ENCODE results near the gene S100A9. TPM values are rescaled to one million over a fixed set of nuclear protein-coding genes. Genes with fewer than 3 reads are reported as not detected.

Gene S100A9
- total and polyA plus RNA-seq, 2 experiments from 2014 or later = 3.2 to 6.4 TPM

GRCh38 chr1:153392258-153392657 lies 34.6 kb downstream of the S100A9 start:
- Histone ChIP-seq H3K9me2 (replicated peaks; ENCODE audit: insufficient read depth) (no peaks in the 10 kb centered on the region), H2AFZ (no peak overlapping the region), H3K36me3 (replicated peaks; ENCODE audit: insufficient read depth, low read depth) (no peaks in the 10 kb centered on the region), H3K4me3 (no peak overlapping the region), H3K27me3 (no peaks in the 10 kb centered on the region), H3K4me1 (ENCODE audit: insufficient read depth) (no peaks in the 10 kb centered on the region), H3K27ac (no peak overlapping the region), H3K79me2 (no peaks in the 10 kb centered on the region), H4K20me1 (ENCODE audit: insufficient read depth, poor library complexity, severe bottlenecking) (no peaks in the 10 kb centered on the region), H3K4me2 (no peak overlapping the region), H3K9me3 (ENCODE audit: low read depth) (no peaks in the 10 kb centered on the region)
- WGBS (ENCODE audit: low lambda C conversion rate, missing lambda C conversion rate) = 68% methylated on average over 3 of the region's 3 CpGs
- DNase-seq (ENCODE audit: low spot score) = no peak
- TF ChIP-seq EZH2phosphoT487 (IDR thresholded peaks at IDR 0.05; ENCODE audit: low read depth, severe bottlenecking, unreplicated experiment) = no peak
- no peak for TF ChIP-seq CTCF (IDR thresholded peaks at IDR 0.05; ENCODE audit: poor library complexity)
- no peak for TF ChIP-seq EZH2 (IDR thresholded peaks at IDR 0.05; ENCODE audit: borderline replicate concordance)

GRCh38 chr1:153392822-153393221 lies 35.2 kb downstream of the S100A9 start:
- H3K36me3 ChIP-seq (replicated peaks; ENCODE audit: insufficient read depth, low read depth) = no peaks in the 10 kb centered on the region
- no peaks in the 10 kb centered on the region for H3K27me3 ChIP-seq
- no peak overlapping the region for H2AFZ ChIP-seq
- H3K4me2 ChIP-seq = no peak overlapping the region
- no peak overlapping the region for H3K27ac ChIP-seq
- no peaks in the 10 kb centered on the region for H3K9me2 ChIP-seq (replicated peaks; ENCODE audit: insufficient read depth)
- 90% methylated on average over 3 of the region's 3 CpGs for WGBS (ENCODE audit: low lambda C conversion rate, missing lambda C conversion rate)
- no peaks in the 10 kb centered on the region for H3K9me3 ChIP-seq (ENCODE audit: low read depth)
- no peak overlapping the region for H3K4me3 ChIP-seq
- H3K4me1 ChIP-seq (ENCODE audit: insufficient read depth) = no peaks in the 10 kb centered on the region
- no peaks in the 10 kb centered on the region for H4K20me1 ChIP-seq (ENCODE audit: insufficient read depth, poor library complexity, severe bottlenecking)
- H3K79me2 ChIP-seq = no peaks in the 10 kb centered on the region
- no peak for DNase-seq (ENCODE audit: low spot score)
- TF ChIP-seq EZH2phosphoT487 (IDR thresholded peaks at IDR 0.05; ENCODE audit: low read depth, severe bottlenecking, unreplicated experiment) (no peak), CTCF (IDR thresholded peaks at IDR 0.05; ENCODE audit: poor library complexity) (no peak), EZH2 (IDR thresholded peaks at IDR 0.05; ENCODE audit: borderline replicate concordance) (no peak)

GRCh38 chr1:153393926-153394325 lies 36.3 kb downstream of the S100A9 start:
- Histone ChIP-seq H3K9me2 (replicated peaks; ENCODE audit: insufficient read depth) (no peaks in the 10 kb centered on the region), H3K4me1 (ENCODE audit: insufficient read depth) (no peaks in the 10 kb centered on the region), H2AFZ (no peak overlapping the region), H3K4me3 (no peak overlapping the region), H4K20me1 (ENCODE audit: insufficient read depth, poor library complexity, severe bottlenecking) (no peaks in the 10 kb centered on the region), H3K27me3 (no peaks in the 10 kb centered on the region), H3K9me3 (ENCODE audit: low read depth) (no peaks in the 10 kb centered on the region), H3K79me2 (no peaks in the 10 kb centered on the region), H3K27ac (no peak overlapping the region), H3K4me2 (no peak overlapping the region), H3K36me3 (replicated peaks; ENCODE audit: insufficient read depth, low read depth) (no peaks in the 10 kb centered on the region)
- 77% methylated on average over 6 of the region's 6 CpGs for WGBS (ENCODE audit: low lambda C conversion rate, missing lambda C conversion rate)
- TF ChIP-seq EZH2 (IDR thresholded peaks at IDR 0.05; ENCODE audit: borderline replicate concordance) (no peak), CTCF (IDR thresholded peaks at IDR 0.05; ENCODE audit: poor library complexity) (no peak), EZH2phosphoT487 (IDR thresholded peaks at IDR 0.05; ENCODE audit: low read depth, severe bottlenecking, unreplicated experiment) (no peak)
- no peak for DNase-seq (ENCODE audit: low spot score)

- Histone ChIP-seq H3K9me3 (ENCODE audit: low read depth) (no peaks in the 10 kb centered on the region), H3K79me2 (no peaks in the 10 kb centered on the region), H3K4me2 (no peak overlapping the region), H3K27ac (no peak overlapping the region), H3K36me3 (replicated peaks; ENCODE audit: insufficient read depth, low read depth) (no peaks in the 10 kb centered on the region), H2AFZ (no peak overlapping the region), H3K27me3 (no peaks in the 10 kb centered on the region), H3K9me2 (replicated peaks; ENCODE audit: insufficient read depth) (no peaks in the 10 kb centered on the region), H4K20me1 (ENCODE audit: insufficient read depth, poor library complexity, severe bottlenecking) (no peaks in the 10 kb centered on the region), H3K4me1 (ENCODE audit: insufficient read depth) (no peaks in the 10 kb centered on the region), H3K4me3 (no peak overlapping the region)
- DNase-seq (ENCODE audit: low spot score) = no peak
- WGBS (ENCODE audit: low lambda C conversion rate, missing lambda C conversion rate) = 78% methylated on average over 5 of the region's 5 CpGs
- TF ChIP-seq EZH2 (IDR thresholded peaks at IDR 0.05; ENCODE audit: borderline replicate concordance) (no peak), CTCF (IDR thresholded peaks at IDR 0.05; ENCODE audit: poor library complexity) (no peak), EZH2phosphoT487 (IDR thresholded peaks at IDR 0.05; ENCODE audit: low read depth, severe bottlenecking, unreplicated experiment) (no peak)
Measured at GRCh38 chr1:153394391-153394790, 36.7 kb downstream of the S100A9 start.
